ENCODE data around the gene PHB1. TPM values are rescaled to one million over a fixed set of nuclear protein-coding genes. Genes with fewer than 3 reads are reported as not detected.
A peak's percentile ranks its signal among the peaks of the same experiment; 100 is the strongest.

Gene PHB1
- total and polyA plus RNA-seq, 2 experiments from 2014 or later: 134 to 337 TPM

- H3K27ac ChIP-seq: no peak overlapping the region
- H3K4me3 ChIP-seq: no peak overlapping the region
These were observed 51.4 kb downstream of the PHB1 start for GRCh38 chr17:49363251-49363650.

GRCh38 chr17:49362723-49363117 lies 52.0 kb downstream of the PHB1 start:
- DNase-seq (ENCODE audit: low read depth in 1 of 2, low spot score in 1 of 2): no peak
- no peak for TF ChIP-seq CTCF (IDR thresholded peaks at IDR 0.05; ENCODE audit: low read depth, low read length)
- peak overlapping the region; percentile 8 for H3K27ac ChIP-seq
- no peaks in the 10 kb centered on the region for H3K9me3 ChIP-seq (ENCODE audit: low read depth)
- no peaks in the 10 kb centered on the region for H3K27me3 ChIP-seq
- peaks cover 19% of the 10 kb centered on the region for H3K4me1 ChIP-seq (ENCODE audit: low read depth)
- H3K4me3 ChIP-seq: peak overlapping the region; percentile 81
- no peaks in the 10 kb centered on the region for H3K36me3 ChIP-seq

More at GRCh38 chr17:49363251-49363650, 51.4 kb downstream of the PHB1 start:
- no peaks in the 10 kb centered on the region for H3K9me3 ChIP-seq (ENCODE audit: low read depth)
- no peaks in the 10 kb centered on the region for H3K36me3 ChIP-seq
- DNase-seq (ENCODE audit: low read depth in 1 of 2, low spot score in 1 of 2): no peak
- H3K27me3 ChIP-seq: no peaks in the 10 kb centered on the region
- no peak for TF ChIP-seq CTCF (IDR thresholded peaks at IDR 0.05; ENCODE audit: low read depth, low read length)
- H3K4me1 ChIP-seq (ENCODE audit: low read depth): peaks cover 19% of the 10 kb centered on the region

- DNase-seq (ENCODE audit: low read depth in 1 of 2, low spot score in 1 of 2): peak; percentile 86 to 99
- Histone ChIP-seq H3K27ac (peak within 1 kb of the TSS; percentile 97), H3K36me3 (no peaks in the 10 kb centered on the region), H3K27me3 (no peaks in the 10 kb centered on the region), H3K9me3 (ENCODE audit: low read depth) (no peaks in the 10 kb centered on the region), H3K4me3 (peak within 1 kb of the TSS; percentile 81), H3K4me1 (ENCODE audit: low read depth) (peaks cover 19% of the 10 kb centered on the region)
- TF ChIP-seq CTCF (IDR thresholded peaks at IDR 0.05; ENCODE audit: low read depth, low read length): no peak
These were observed 52.6 kb downstream of the PHB1 start, which contains the start of gene ZNF652 for GRCh38 chr17:49361902-49362722. Gene ZNF652 (minus strand): TSS chr17:49362250. CDS start chr17:49317725, 44,525 bp downstream.

- Histone ChIP-seq H3K9me3 (ENCODE audit: low read depth) (no peaks in the 10 kb centered on the region), H3K27me3 (no peaks in the 10 kb centered on the region), H3K27ac (peak overlapping the region; percentile 97), H3K4me3 (peak overlapping the region; percentile 81), H3K4me1 (ENCODE audit: low read depth) (peaks cover 19% of the 10 kb centered on the region), H3K36me3 (no peaks in the 10 kb centered on the region)
- peak; percentile 35 to 39 for DNase-seq (ENCODE audit: low read depth in 1 of 2, low spot score in 1 of 2)
- TF ChIP-seq CTCF (IDR thresholded peaks at IDR 0.05; ENCODE audit: low read depth, low read length): no peak
These were observed 53.4 kb downstream of the PHB1 start for GRCh38 chr17:49361129-49361901.

- no peaks in the 10 kb centered on the region for H3K36me3 ChIP-seq
- peaks cover 19% of the 10 kb centered on the region for H3K4me1 ChIP-seq (ENCODE audit: low read depth)
- no peaks in the 10 kb centered on the region for H3K9me3 ChIP-seq (ENCODE audit: low read depth)
- no peak for DNase-seq (ENCODE audit: low read depth in 1 of 2, low spot score in 1 of 2)
- no peak for TF ChIP-seq CTCF (IDR thresholded peaks at IDR 0.05; ENCODE audit: low read depth, low read length)
- H3K27me3 ChIP-seq: no peaks in the 10 kb centered on the region
- H3K27ac ChIP-seq: peak overlapping the region; percentile 97
- H3K4me3 ChIP-seq: peak overlapping the region; percentile 81
These were observed 53.9 kb downstream of the PHB1 start for GRCh38 chr17:49360796-49361128.
